Neural cell (in vitro differentiated cells): Measurements from ENCODE around the gene CACNA1I. TPM values are rescaled to one million over a fixed set of nuclear protein-coding genes. Genes with fewer than 3 reads are reported as not detected.

Experiments
- H2AFZ ChIP-seq: fragments of 200-600, 300-800 bp; sonication (generic), shearing (Covaris generic); 2 replicates; pipeline ENCODE4 v1.6.0; 2014; ENCODE audit warnings: low read depth, mild to moderate bottlenecking, antibody characterized with exemption, low read length, moderate library complexity
- H3F3A ChIP-seq: fragments of 200-600 bp; shearing (Covaris generic); 2 replicates; pipeline ENCODE4 v1.6.1; 2016; ENCODE audit warnings: mild to moderate bottlenecking, moderate library complexity, mixed read lengths, antibody characterized with exemption, low read length; ENCODE audit not compliant: insufficient read depth, poor library complexity, severe bottlenecking
- H3K27ac ChIP-seq: fragments of 200-600, 300-800 bp; sonication (generic), shearing (Covaris generic); 2 replicates; pipeline ENCODE4 v1.5.1; 2014; ENCODE audit warnings: mild to moderate bottlenecking, low read length, moderate library complexity
- H3K27me3 ChIP-seq: fragments of 300-800, 200-600 bp; sonication (generic), shearing (Covaris generic); 2 replicates; pipeline ENCODE4 v1.6.0; 2014; ENCODE audit warnings: mild to moderate bottlenecking, low read depth, low read length, moderate library complexity; ENCODE audit not compliant: insufficient read depth
- H3K36me3 ChIP-seq: fragments of 300-800, 200-600 bp; sonication (generic), shearing (Covaris generic); 2 replicates; pipeline ENCODE4 v1.5.1; 2014; ENCODE audit warnings: mild to moderate bottlenecking, antibody characterized with exemption, low read length, moderate library complexity; ENCODE audit not compliant: insufficient read depth
- H3K4me2 ChIP-seq: fragments of 300-800, 200-600 bp; sonication (generic), shearing (Covaris generic); 2 replicates; pipeline ENCODE4 v1.6.0; 2014; ENCODE audit warnings: mild to moderate bottlenecking, low read length
- H3K4me3 ChIP-seq: fragments of 300-800, 200-600 bp; sonication (generic), shearing (Covaris generic); 2 replicates; pipeline ENCODE4 v1.5.1; 2014; ENCODE audit warnings: mild to moderate bottlenecking, low read length, moderate library complexity
- H3K79me2 ChIP-seq: fragments of 200-600 bp; shearing (Covaris generic); replicated peaks from 2 replicates; pipeline ENCODE4 v1.6.0; 2014; ENCODE audit warnings: mild to moderate bottlenecking, low read length, moderate library complexity; ENCODE audit not compliant: insufficient read depth
- H3K9ac ChIP-seq: fragments of 300-800, 200-600 bp; sonication (generic), shearing (Covaris generic); 2 replicates; pipeline ENCODE4 v1.6.1; 2016; ENCODE audit warnings: mild to moderate bottlenecking, low read length, mixed read lengths
- H3K9me2 ChIP-seq: fragments of 200-600 bp; shearing (Covaris generic); 2 replicates; pipeline ENCODE4 v1.6.1; 2016; ENCODE audit warnings: mild to moderate bottlenecking, low read length, mixed read lengths; ENCODE audit not compliant: insufficient read depth
- H3K9me3 ChIP-seq: fragments of 200-600, 300-800 bp; sonication (generic), shearing (Covaris generic); 2 replicates; pipeline ENCODE4 v1.6.1; 2016; ENCODE audit warnings: mild to moderate bottlenecking, mixed run types, low read length, moderate library complexity, mixed read lengths
- H4K20me1 ChIP-seq: fragments of 200-600 bp; shearing (Covaris generic); 2 replicates; pipeline ENCODE4 v1.6.1; 2016; ENCODE audit warnings: mild to moderate bottlenecking, mixed run types; ENCODE audit not compliant: insufficient read depth
- EP300 ChIP-seq: fragments of 450-650 bp; conservative IDR thresholded peaks from 2 replicates; pipeline ENCODE4 v1.6.1; 2014; ENCODE audit warnings: antibody characterized with exemption, mild to moderate bottlenecking, moderate library complexity; ENCODE audit not compliant: poor library complexity, severe bottlenecking
- EZH2 ChIP-seq: fragments of 200-600, 300-800 bp; shearing (Covaris generic), sonication (generic); IDR thresholded peaks from 2 replicates; pipeline ENCODE4 v1.6.1; 2014; ENCODE audit warnings: antibody characterized with exemption, low read length, borderline replicate concordance, mild to moderate bottlenecking; ENCODE audit not compliant: insufficient read depth, poor library complexity, severe bottlenecking
- MXI1 ChIP-seq: fragments of 450-650 bp; conservative IDR thresholded peaks from 2 replicates; pipeline ENCODE4 v1.6.1; 2014; ENCODE audit warnings: antibody characterized with exemption, mild to moderate bottlenecking; ENCODE audit not compliant: poor library complexity, severe bottlenecking
- POLR2AphosphoS5 ChIP-seq: IDR thresholded peaks from 2 replicates; pipeline ENCODE4 v1.6.1; 2012
- RAD21 ChIP-seq: fragments of 450-650 bp; conservative IDR thresholded peaks from 2 replicates; pipeline ENCODE4 v1.6.1; 2014; ENCODE audit warnings: antibody characterized with exemption, mild to moderate bottlenecking, moderate library complexity
- SMC3 ChIP-seq: fragments of 450-650 bp; conservative IDR thresholded peaks from 2 replicates; pipeline ENCODE4 v1.6.1; 2014; ENCODE audit warnings: antibody characterized with exemption, mild to moderate bottlenecking, moderate library complexity; ENCODE audit not compliant: poor library complexity
- TAF1 ChIP-seq: IDR thresholded peaks from 2 replicates; pipeline ENCODE4 v1.6.1; 2012; ENCODE audit warnings: low read depth
- polyA plus RNA-seq: library from polyadenylated mRNA; depleted of rRNA; stranded (reverse); fragments of >200 nt; gene quantifications from 2 replicates; pipeline ENCODE4 v1.2.3, GENCODE V29; 2014
- TF ChIP-seq, protein P1 (sequence below): IDR thresholded peaks from 2 replicates; pipeline ENCODE4 v1.6.1; 2012; ENCODE audit warnings: borderline replicate concordance
- TF ChIP-seq, protein P2 (sequence below): fragments of 450-650 bp; IDR thresholded peaks from 2 replicates; pipeline ENCODE4 v1.5.1; 2014; ENCODE audit warnings: antibody characterized with exemption, mild to moderate bottlenecking, moderate library complexity; ENCODE audit not compliant: poor library complexity, severe bottlenecking

The CACNA1I gene
- polyA plus RNA-seq, 1 donor from 2014 or later, result 1.9 TPM

DNA sequence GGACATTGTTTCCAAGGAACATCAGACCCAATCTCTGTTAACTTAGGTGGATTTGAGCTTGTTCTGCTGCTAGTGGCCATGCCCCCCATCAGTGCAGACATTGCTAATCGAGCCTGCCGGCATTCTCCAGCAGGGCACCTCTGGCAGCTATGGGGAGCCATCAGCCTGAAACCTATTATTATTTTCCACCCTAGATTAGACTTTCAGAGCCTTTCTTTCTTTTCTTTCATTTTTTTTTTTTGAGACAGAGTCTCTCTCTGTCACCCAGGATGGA is 4.9 kb downstream of the CACNA1I start:
- H3K27ac ChIP-seq, result no peak overlapping the region
- H3K4me3 ChIP-seq, result no peak overlapping the region
- no peak overlapping the region for H3K9ac ChIP-seq
- H3K9me3 ChIP-seq, result no peaks in the 10 kb centered on the region
- no peak overlapping the region for H2AFZ ChIP-seq
- no peaks in the 10 kb centered on the region for H3K27me3 ChIP-seq
- TF ChIP-seq EP300 (no peak), SMC3 (no peak), RAD21 (no peak), EZH2 (no peak), TAF1 (no peak), MXI1 (no peak), POLR2AphosphoS5 (no peak)
- TF ChIP-seq, protein P1, sequence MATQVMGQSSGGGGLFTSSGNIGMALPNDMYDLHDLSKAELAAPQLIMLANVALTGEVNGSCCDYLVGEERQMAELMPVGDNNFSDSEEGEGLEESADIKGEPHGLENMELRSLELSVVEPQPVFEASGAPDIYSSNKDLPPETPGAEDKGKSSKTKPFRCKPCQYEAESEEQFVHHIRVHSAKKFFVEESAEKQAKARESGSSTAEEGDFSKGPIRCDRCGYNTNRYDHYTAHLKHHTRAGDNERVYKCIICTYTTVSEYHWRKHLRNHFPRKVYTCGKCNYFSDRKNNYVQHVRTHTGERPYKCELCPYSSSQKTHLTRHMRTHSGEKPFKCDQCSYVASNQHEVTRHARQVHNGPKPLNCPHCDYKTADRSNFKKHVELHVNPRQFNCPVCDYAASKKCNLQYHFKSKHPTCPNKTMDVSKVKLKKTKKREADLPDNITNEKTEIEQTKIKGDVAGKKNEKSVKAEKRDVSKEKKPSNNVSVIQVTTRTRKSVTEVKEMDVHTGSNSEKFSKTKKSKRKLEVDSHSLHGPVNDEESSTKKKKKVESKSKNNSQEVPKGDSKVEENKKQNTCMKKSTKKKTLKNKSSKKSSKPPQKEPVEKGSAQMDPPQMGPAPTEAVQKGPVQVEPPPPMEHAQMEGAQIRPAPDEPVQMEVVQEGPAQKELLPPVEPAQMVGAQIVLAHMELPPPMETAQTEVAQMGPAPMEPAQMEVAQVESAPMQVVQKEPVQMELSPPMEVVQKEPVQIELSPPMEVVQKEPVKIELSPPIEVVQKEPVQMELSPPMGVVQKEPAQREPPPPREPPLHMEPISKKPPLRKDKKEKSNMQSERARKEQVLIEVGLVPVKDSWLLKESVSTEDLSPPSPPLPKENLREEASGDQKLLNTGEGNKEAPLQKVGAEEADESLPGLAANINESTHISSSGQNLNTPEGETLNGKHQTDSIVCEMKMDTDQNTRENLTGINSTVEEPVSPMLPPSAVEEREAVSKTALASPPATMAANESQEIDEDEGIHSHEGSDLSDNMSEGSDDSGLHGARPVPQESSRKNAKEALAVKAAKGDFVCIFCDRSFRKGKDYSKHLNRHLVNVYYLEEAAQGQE, result no peak
- TF ChIP-seq, protein P2, sequence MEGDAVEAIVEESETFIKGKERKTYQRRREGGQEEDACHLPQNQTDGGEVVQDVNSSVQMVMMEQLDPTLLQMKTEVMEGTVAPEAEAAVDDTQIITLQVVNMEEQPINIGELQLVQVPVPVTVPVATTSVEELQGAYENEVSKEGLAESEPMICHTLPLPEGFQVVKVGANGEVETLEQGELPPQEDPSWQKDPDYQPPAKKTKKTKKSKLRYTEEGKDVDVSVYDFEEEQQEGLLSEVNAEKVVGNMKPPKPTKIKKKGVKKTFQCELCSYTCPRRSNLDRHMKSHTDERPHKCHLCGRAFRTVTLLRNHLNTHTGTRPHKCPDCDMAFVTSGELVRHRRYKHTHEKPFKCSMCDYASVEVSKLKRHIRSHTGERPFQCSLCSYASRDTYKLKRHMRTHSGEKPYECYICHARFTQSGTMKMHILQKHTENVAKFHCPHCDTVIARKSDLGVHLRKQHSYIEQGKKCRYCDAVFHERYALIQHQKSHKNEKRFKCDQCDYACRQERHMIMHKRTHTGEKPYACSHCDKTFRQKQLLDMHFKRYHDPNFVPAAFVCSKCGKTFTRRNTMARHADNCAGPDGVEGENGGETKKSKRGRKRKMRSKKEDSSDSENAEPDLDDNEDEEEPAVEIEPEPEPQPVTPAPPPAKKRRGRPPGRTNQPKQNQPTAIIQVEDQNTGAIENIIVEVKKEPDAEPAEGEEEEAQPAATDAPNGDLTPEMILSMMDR, result no peak
- no peaks in the 10 kb centered on the region for H3F3A ChIP-seq
- no peaks in the 10 kb centered on the region for H3K9me2 ChIP-seq
- H3K36me3 ChIP-seq, result no peaks in the 10 kb centered on the region
- H3K79me2 ChIP-seq, result no peaks in the 10 kb centered on the region
- no peaks in the 10 kb centered on the region for H4K20me1 ChIP-seq
- H3K4me2 ChIP-seq, result no peak overlapping the region

DNA sequence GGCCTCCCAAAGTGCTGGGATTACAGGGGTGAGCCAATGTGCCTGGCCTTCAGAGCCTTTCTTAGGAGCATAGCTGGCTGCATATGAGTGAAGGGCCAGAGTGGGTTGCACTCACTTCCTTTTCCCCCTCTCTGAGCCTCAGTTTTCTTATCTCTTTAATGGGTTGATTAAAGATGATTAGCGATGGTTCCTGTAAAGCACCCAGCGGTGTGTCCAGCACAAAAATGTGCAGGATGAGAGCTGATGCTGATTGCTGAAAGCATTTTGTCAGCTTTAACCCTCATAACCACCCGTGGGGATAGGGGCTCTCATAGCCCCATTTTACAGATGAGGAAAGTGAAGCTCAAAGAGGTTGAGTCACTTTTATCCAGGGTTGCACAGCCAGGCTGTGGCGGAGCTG is 5.5 kb downstream of the CACNA1I start:
- H2AFZ ChIP-seq, result no peak overlapping the region

More for the DNA sequence above, 5.5 kb downstream of the CACNA1I start:
- Histone ChIP-seq H3F3A (no peaks in the 10 kb centered on the region), H3K36me3 (no peaks in the 10 kb centered on the region), H3K9me3 (no peaks in the 10 kb centered on the region), H3K4me3 (no peak overlapping the region), H3K27me3 (no peaks in the 10 kb centered on the region), H3K27ac (no peak overlapping the region), H3K9me2 (no peaks in the 10 kb centered on the region), H3K79me2 (no peaks in the 10 kb centered on the region), H3K4me2 (no peak overlapping the region), H3K9ac (no peak overlapping the region), H4K20me1 (no peaks in the 10 kb centered on the region)
- no peak for TF ChIP-seq MXI1
- TF ChIP-seq EP300, result no peak
- no peak for TF ChIP-seq EZH2
- TF ChIP-seq TAF1, result no peak
- TF ChIP-seq, protein P1, result no peak
- TF ChIP-seq SMC3, result no peak
- TF ChIP-seq, protein P2, result no peak
- no peak for TF ChIP-seq RAD21
- TF ChIP-seq POLR2AphosphoS5, result no peak
